ENCODE results near the gene SCRG1. TPM values are rescaled to one million over a fixed set of nuclear protein-coding genes. Genes with fewer than 3 reads are reported as not detected.
A peak's percentile ranks its signal among the peaks of the same experiment; 100 is the strongest.

Gene SCRG1
- total RNA-seq, 2 experiments from 2014 or later = not detected

- CTCF ChIA-PET = interaction anchor here (0.7 to 2.7 kb wide), 5 partner anchors 9 to 75 kb away, joined by 3 to 10 read pairs (median 4); no protein-coding TSS in a partner anchor
Observed at GRCh38 chr4:173347467-173347866, 51.4 kb downstream of the SCRG1 start.

DNA sequence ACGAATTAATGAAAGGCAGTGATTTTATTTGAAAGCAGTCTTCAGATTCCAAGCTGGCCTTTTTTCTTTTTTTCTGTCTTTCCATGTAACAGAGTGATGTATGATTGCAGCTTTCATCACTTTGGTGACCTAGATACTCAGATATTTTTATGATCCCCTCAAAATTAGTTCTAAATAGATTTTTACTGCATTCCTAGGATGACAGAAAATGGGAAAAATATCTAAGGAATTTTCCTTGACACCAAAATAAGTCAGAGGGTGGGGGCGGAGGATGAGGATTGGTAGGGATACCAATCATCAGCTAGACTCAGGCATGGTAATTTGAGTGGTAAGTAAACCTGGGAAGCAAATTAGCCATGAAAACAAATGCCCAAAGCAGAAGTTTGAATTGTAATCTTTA lies 52.8 kb downstream of the SCRG1 start:
- no peak overlapping the region for H3K4me3 Mint-ChIP-seq
- no peak overlapping the region for H3K27ac Mint-ChIP-seq
- ChIA-PET POLR2A (interaction anchor here (2.1 kb wide), 1 partner anchor 12 kb away, joined by 9 read pairs; the partner anchor contains the start of gene HMGB2), CTCF (interaction anchor here (2.7 kb wide), 1 partner anchor 44 kb away, joined by 10 read pairs; no protein-coding TSS in a partner anchor)
- H3K9me3 Mint-ChIP-seq (ENCODE audit: insufficient read depth) = no peaks in the 10 kb centered on the region
- no peaks in the 10 kb centered on the region for H3K4me1 Mint-ChIP-seq (ENCODE audit: low read depth)
- DNase-seq (no peak), ATAC-seq (no peak)
- no peaks in the 10 kb centered on the region for H3K36me3 Mint-ChIP-seq (ENCODE audit: low read depth)
- H3K27me3 Mint-ChIP-seq (ENCODE audit: low read depth) = peaks cover 17% of the 10 kb centered on the region

More at GRCh38 chr4:173347467-173347866, 51.4 kb downstream of the SCRG1 start:
- no peak overlapping the region for H3K27ac Mint-ChIP-seq
- no peaks in the 10 kb centered on the region for H3K4me1 Mint-ChIP-seq (ENCODE audit: low read depth)
- DNase-seq = no peak
- H3K4me3 Mint-ChIP-seq = no peak overlapping the region
- POLR2A ChIA-PET = interaction anchor here (1.1 to 2.1 kb wide), 2 partner anchors 13 to 22 kb away, joined by 3 to 9 read pairs; partner anchors contain the start of gene HMGB2
- ATAC-seq = no peak
- H3K36me3 Mint-ChIP-seq (ENCODE audit: low read depth) = no peaks in the 10 kb centered on the region
- no peaks in the 10 kb centered on the region for H3K9me3 Mint-ChIP-seq (ENCODE audit: insufficient read depth)
- peaks cover 15% of the 10 kb centered on the region for H3K27me3 Mint-ChIP-seq (ENCODE audit: low read depth)

DNA sequence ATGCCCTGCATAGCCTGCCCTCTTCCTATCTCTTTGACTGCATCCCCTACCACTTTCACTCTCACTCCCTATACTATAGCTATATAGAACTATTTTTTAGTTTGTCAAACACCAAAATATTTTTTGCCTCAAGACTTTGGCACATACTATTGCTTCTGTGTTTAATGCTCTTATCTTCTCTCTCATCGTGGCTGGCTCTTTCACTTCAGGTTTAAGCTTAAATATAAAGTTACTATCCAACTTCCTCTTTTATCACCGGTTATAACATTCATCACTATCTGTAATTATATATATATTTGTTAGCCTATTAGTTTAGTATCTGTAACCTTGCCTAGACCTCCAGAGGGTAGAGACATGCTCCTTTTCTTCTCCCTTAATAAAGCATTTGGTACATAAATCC lies 53.3 kb downstream of the SCRG1 start:
- Mint-ChIP-seq H3K4me1 (ENCODE audit: low read depth) (no peaks in the 10 kb centered on the region), H3K27ac (no peak overlapping the region), H3K4me3 (no peak overlapping the region), H3K9me3 (ENCODE audit: insufficient read depth) (no peaks in the 10 kb centered on the region), H3K36me3 (ENCODE audit: low read depth) (no peaks in the 10 kb centered on the region), H3K27me3 (ENCODE audit: low read depth) (peaks cover 19% of the 10 kb centered on the region)
- no peak for ATAC-seq
- CTCF ChIA-PET = interaction anchor here (1.0 to 2.7 kb wide), 2 partner anchors 15 to 44 kb away, joined by 4 to 10 read pairs; no protein-coding TSS in a partner anchor
- POLR2A ChIA-PET = interaction anchor here (2.1 kb wide), 1 partner anchor 12 kb away, joined by 9 read pairs; the partner anchor contains the start of gene HMGB2
- DNase-seq = no peak

- Mint-ChIP-seq H3K36me3 (ENCODE audit: low read depth) (no peaks in the 10 kb centered on the region), H3K4me3 (no peak overlapping the region), H3K9me3 (ENCODE audit: insufficient read depth) (no peaks in the 10 kb centered on the region), H3K27me3 (ENCODE audit: low read depth) (peaks cover 13% of the 10 kb centered on the region), H3K4me1 (ENCODE audit: low read depth) (peaks cover 2% of the 10 kb centered on the region), H3K27ac (no peak overlapping the region)
- ChIA-PET POLR2A (interaction anchor here (0.7 kb wide), 1 partner anchor 15 kb away, joined by 3 read pairs; no protein-coding TSS in a partner anchor), CTCF (interaction anchor here (1.4 kb wide), 1 partner anchor 10 kb away, joined by 3 read pairs; no protein-coding TSS in a partner anchor)
- ATAC-seq (no peak), DNase-seq (no peak)
Observed at GRCh38 chr4:173343832-173344397, 55.0 kb downstream of the SCRG1 start.

GRCh38 chr4:173337463-173337862 lies 61.5 kb downstream of the SCRG1 start:
- Mint-ChIP-seq H3K27ac (no peak overlapping the region), H3K4me3 (no peak overlapping the region)
- no peak for ATAC-seq

GRCh38 chr4:173334891-173335752 lies 63.8 kb downstream of the SCRG1 start:
- ATAC-seq = peak; percentile 17
- no peaks in the 10 kb centered on the region for H3K9me3 Mint-ChIP-seq (ENCODE audit: insufficient read depth)
- H3K4me3 Mint-ChIP-seq = peak overlapping the region; percentile 97
- CTCF ChIA-PET = interaction anchor here (0.6 to 6.0 kb wide), 8 partner anchors 13 to 85 kb away, joined by 3 to 48 read pairs (median 6); partner anchors contain the start of gene SAP30
- peaks cover 32% of the 10 kb centered on the region for H3K4me1 Mint-ChIP-seq (ENCODE audit: low read depth)
- peak overlapping the region; percentile 97 for H3K27ac Mint-ChIP-seq
- POLR2A ChIA-PET = interaction anchor here (0.7 to 8.4 kb wide), 15 partner anchors 10 to 167 kb away, joined by 3 to 329 read pairs (median 7); partner anchors contain the start of genes GALNT7 and SAP30
- peak; percentile 70 for DNase-seq
- peaks cover 35% of the 10 kb centered on the region for H3K36me3 Mint-ChIP-seq (ENCODE audit: low read depth)
- no peaks in the 10 kb centered on the region for H3K27me3 Mint-ChIP-seq (ENCODE audit: low read depth)

More at GRCh38 chr4:173337463-173337862, 61.5 kb downstream of the SCRG1 start:
- ChIA-PET POLR2A (interaction anchor here (8.4 kb wide), 1 partner anchor 34 kb away, joined by 329 read pairs; the partner anchor contains the start of gene SAP30), CTCF (interaction anchor here (1.1 to 6.0 kb wide), 4 partner anchors 18 to 36 kb away, joined by 3 to 48 read pairs (median 4); partner anchors contain the start of gene SAP30)
- peaks cover 17% of the 10 kb centered on the region for H3K36me3 Mint-ChIP-seq (ENCODE audit: low read depth)
- peaks cover 19% of the 10 kb centered on the region for H3K4me1 Mint-ChIP-seq (ENCODE audit: low read depth)
- H3K27me3 Mint-ChIP-seq (ENCODE audit: low read depth) = peaks cover 5% of the 10 kb centered on the region
- no peaks in the 10 kb centered on the region for H3K9me3 Mint-ChIP-seq (ENCODE audit: insufficient read depth)
- DNase-seq = no peak

Other genes with a start within 250 kb of the SCRG1 start
- gene GALNT7, start 230.3 kb downstream of the SCRG1 start, total RNA-seq = 10 to 100 TPM; 16.2 to 16.7 TPM
- 100 to 1,000 TPM; 861 to 891 TPM for gene HMGB2, start 64.8 kb downstream of the SCRG1 start, total RNA-seq
- 10 to 100 TPM; 19.7 to 21.0 TPM for gene SAP30, start 28.2 kb downstream of the SCRG1 start, total RNA-seq
- not detected for gene HAND2, start 131.1 kb upstream of the SCRG1 start, total RNA-seq